ENCODE measurements around the gene DAPP1.

Gene DAPP1

GRCh38 chr4:99807666-99808065 lies 9.0 kb upstream of the DAPP1 start:
- H3K4me1 ChIP-seq (ENCODE audit: control insufficient read depth in 5 of 5, insufficient read depth in 5 of 5, low read length in 5 of 5), result no peaks in the 10 kb centered on the region
- H3K36me3 ChIP-seq (ENCODE audit: control insufficient read depth in 5 of 5, insufficient read depth in 5 of 5, low read length in 5 of 5), result no peaks in the 10 kb centered on the region
- H3K27ac ChIP-seq (ENCODE audit: low read depth, low read length), result no peak overlapping the region
- H3K9ac ChIP-seq (ENCODE audit: low read length in 5 of 5), result no peak overlapping the region
- no peaks in the 10 kb centered on the region for H3K9me3 ChIP-seq (ENCODE audit: control insufficient read depth in 5 of 5, low read length in 5 of 5)
- H3K4me3 ChIP-seq (ENCODE audit: low read depth in 1 of 5, low read length in 5 of 5), result no peak overlapping the region
- H3K27me3 ChIP-seq (ENCODE audit: control insufficient read depth in 5 of 5, insufficient read depth in 4 of 5, low read length in 5 of 5), result peaks cover 0 to 3% (median 0%) of the 10 kb centered on the region in 5 donors

GRCh38 chr4:99808260-99808857 lies 8.3 kb upstream of the DAPP1 start:
- Histone ChIP-seq H3K36me3 (ENCODE audit: control insufficient read depth in 5 of 5, insufficient read depth in 5 of 5, low read length in 5 of 5) (no peaks in the 10 kb centered on the region), H3K27me3 (ENCODE audit: control insufficient read depth in 5 of 5, insufficient read depth in 4 of 5, low read length in 5 of 5) (peaks cover 0 to 3% (median 0%) of the 10 kb centered on the region in 5 donors), H3K9ac (ENCODE audit: low read length in 5 of 5) (no peak overlapping the region), H3K4me1 (ENCODE audit: control insufficient read depth in 5 of 5, insufficient read depth in 5 of 5, low read length in 5 of 5) (no peaks in the 10 kb centered on the region), H3K9me3 (ENCODE audit: control insufficient read depth in 5 of 5, low read length in 5 of 5) (no peaks in the 10 kb centered on the region), H3K4me3 (ENCODE audit: low read depth in 1 of 5, low read length in 5 of 5) (no peak overlapping the region), H3K27ac (ENCODE audit: low read depth, low read length) (no peak overlapping the region)

GRCh38 chr4:99809326-99809725 lies 7.3 kb upstream of the DAPP1 start:
- Histone ChIP-seq H3K27me3 (ENCODE audit: control insufficient read depth in 5 of 5, insufficient read depth in 4 of 5, low read length in 5 of 5) (peaks cover 0 to 3% (median 0%) of the 10 kb centered on the region in 5 donors), H3K27ac (ENCODE audit: low read depth, low read length) (no peak overlapping the region), H3K4me1 (ENCODE audit: control insufficient read depth in 5 of 5, insufficient read depth in 5 of 5, low read length in 5 of 5) (no peaks in the 10 kb centered on the region), H3K9me3 (ENCODE audit: control insufficient read depth in 5 of 5, low read length in 5 of 5) (no peaks in the 10 kb centered on the region), H3K36me3 (ENCODE audit: control insufficient read depth in 5 of 5, insufficient read depth in 5 of 5, low read length in 5 of 5) (no peaks in the 10 kb centered on the region), H3K4me3 (ENCODE audit: low read depth in 1 of 5, low read length in 5 of 5) (no peak overlapping the region), H3K9ac (ENCODE audit: low read length in 5 of 5) (no peak overlapping the region)

GRCh38 chr4:99810536-99810935 lies 6.1 kb upstream of the DAPP1 start:
- Histone ChIP-seq H3K36me3 (ENCODE audit: control insufficient read depth in 5 of 5, insufficient read depth in 5 of 5, low read length in 5 of 5) (no peaks in the 10 kb centered on the region), H3K4me1 (ENCODE audit: control insufficient read depth in 5 of 5, insufficient read depth in 5 of 5, low read length in 5 of 5) (no peaks in the 10 kb centered on the region), H3K27ac (ENCODE audit: low read depth, low read length) (no peak overlapping the region), H3K4me3 (ENCODE audit: low read depth in 1 of 5, low read length in 5 of 5) (no peak overlapping the region), H3K9ac (ENCODE audit: low read length in 5 of 5) (no peak overlapping the region), H3K9me3 (ENCODE audit: control insufficient read depth in 5 of 5, low read length in 5 of 5) (no peaks in the 10 kb centered on the region), H3K27me3 (ENCODE audit: control insufficient read depth in 5 of 5, insufficient read depth in 4 of 5, low read length in 5 of 5) (peaks cover 0 to 3% (median 0%) of the 10 kb centered on the region in 5 donors)

GRCh38 chr4:99811117-99811516 lies 5.5 kb upstream of the DAPP1 start:
- Histone ChIP-seq H3K9me3 (ENCODE audit: control insufficient read depth in 5 of 5, low read length in 5 of 5) (no peaks in the 10 kb centered on the region), H3K27me3 (ENCODE audit: control insufficient read depth in 5 of 5, insufficient read depth in 4 of 5, low read length in 5 of 5) (peaks cover 0 to 3% (median 0%) of the 10 kb centered on the region in 5 donors), H3K36me3 (ENCODE audit: control insufficient read depth in 5 of 5, insufficient read depth in 5 of 5, low read length in 5 of 5) (no peaks in the 10 kb centered on the region), H3K27ac (ENCODE audit: low read depth, low read length) (no peak overlapping the region), H3K4me1 (ENCODE audit: control insufficient read depth in 5 of 5, insufficient read depth in 5 of 5, low read length in 5 of 5) (no peaks in the 10 kb centered on the region), H3K4me3 (ENCODE audit: low read depth in 1 of 5, low read length in 5 of 5) (no peak overlapping the region), H3K9ac (ENCODE audit: low read length in 5 of 5) (no peak overlapping the region)

GRCh38 chr4:99811850-99812249 lies 4.8 kb upstream of the DAPP1 start:
- H3K9ac ChIP-seq (ENCODE audit: low read length in 5 of 5), result no peak overlapping the region
- no peaks in the 10 kb centered on the region for H3K4me1 ChIP-seq (ENCODE audit: control insufficient read depth in 5 of 5, insufficient read depth in 5 of 5, low read length in 5 of 5)
- no peaks in the 10 kb centered on the region for H3K9me3 ChIP-seq (ENCODE audit: control insufficient read depth in 5 of 5, low read length in 5 of 5)
- peaks cover 0 to 4% (median 0%) of the 10 kb centered on the region in 5 donors for H3K27me3 ChIP-seq (ENCODE audit: control insufficient read depth in 5 of 5, insufficient read depth in 4 of 5, low read length in 5 of 5)
- no peak overlapping the region for H3K4me3 ChIP-seq (ENCODE audit: low read depth in 1 of 5, low read length in 5 of 5)
- no peaks in the 10 kb centered on the region for H3K36me3 ChIP-seq (ENCODE audit: control insufficient read depth in 5 of 5, insufficient read depth in 5 of 5, low read length in 5 of 5)
- no peak overlapping the region for H3K27ac ChIP-seq (ENCODE audit: low read depth, low read length)

DNA sequence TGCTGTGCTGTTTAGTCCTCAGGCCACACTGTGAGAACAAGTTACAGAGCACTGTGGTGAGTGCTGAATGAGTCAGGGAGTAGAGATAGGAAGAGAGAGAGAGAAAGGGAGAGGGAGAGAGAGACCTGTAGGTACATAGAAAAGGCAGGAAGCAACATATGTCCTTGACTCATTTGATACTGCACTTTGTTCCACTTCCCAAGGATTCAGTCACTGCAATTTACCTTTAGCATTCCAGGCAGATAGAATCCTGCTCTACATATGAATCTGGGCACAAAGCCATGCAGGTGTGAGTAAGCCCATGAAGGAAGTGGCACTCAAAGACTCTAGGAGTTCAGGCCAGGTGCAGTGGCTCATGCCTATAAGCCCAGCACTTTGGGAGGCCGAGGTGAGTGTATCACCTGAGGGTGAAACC lies 1.0 kb upstream of the DAPP1 start:
- no peak overlapping the region for H3K27ac ChIP-seq (ENCODE audit: low read depth, low read length)
- H3K4me3 ChIP-seq (ENCODE audit: low read depth in 1 of 5, low read length in 5 of 5), result no peak overlapping the region
- no peaks in the 10 kb centered on the region for H3K4me1 ChIP-seq (ENCODE audit: control insufficient read depth in 5 of 5, insufficient read depth in 5 of 5, low read length in 5 of 5)
- no peak overlapping the region for H3K9ac ChIP-seq (ENCODE audit: low read length in 5 of 5)
- H3K36me3 ChIP-seq (ENCODE audit: control insufficient read depth in 5 of 5, insufficient read depth in 5 of 5, low read length in 5 of 5), result no peaks in the 10 kb centered on the region
- peaks cover 0 to 4% (median 0%) of the 10 kb centered on the region in 5 donors for H3K27me3 ChIP-seq (ENCODE audit: control insufficient read depth in 5 of 5, insufficient read depth in 4 of 5, low read length in 5 of 5)
- H3K9me3 ChIP-seq (ENCODE audit: control insufficient read depth in 5 of 5, low read length in 5 of 5), result no peaks in the 10 kb centered on the region

- Histone ChIP-seq H3K36me3 (ENCODE audit: control insufficient read depth in 5 of 5, insufficient read depth in 5 of 5, low read length in 5 of 5) (no peaks in the 10 kb centered on the region), H3K27me3 (ENCODE audit: control insufficient read depth in 5 of 5, insufficient read depth in 4 of 5, low read length in 5 of 5) (peaks cover 0 to 4% (median 0%) of the 10 kb centered on the region in 5 donors), H3K9ac (ENCODE audit: low read length in 5 of 5) (no peak overlapping the region), H3K9me3 (ENCODE audit: control insufficient read depth in 5 of 5, low read length in 5 of 5) (no peaks in the 10 kb centered on the region), H3K4me1 (ENCODE audit: control insufficient read depth in 5 of 5, insufficient read depth in 5 of 5, low read length in 5 of 5) (peaks cover 0 to 3% (median 0%) of the 10 kb centered on the region in 5 donors), H3K27ac (ENCODE audit: low read depth, low read length) (no peak overlapping the region), H3K4me3 (ENCODE audit: low read depth in 1 of 5, low read length in 5 of 5) (peak overlapping the region; percentile 25 to 72 (median 45))
Measured at GRCh38 chr4:99817309-99817890, 773 bp downstream of the DAPP1 start.

GRCh38 chr4:99818661-99819060 lies 2.0 kb downstream of the DAPP1 start:
- no peak overlapping the region for H3K4me3 ChIP-seq (ENCODE audit: low read depth in 1 of 5, low read length in 5 of 5)
- H3K4me1 ChIP-seq (ENCODE audit: control insufficient read depth in 5 of 5, insufficient read depth in 5 of 5, low read length in 5 of 5), result peaks cover 0 to 3% (median 0%) of the 10 kb centered on the region in 5 donors
- H3K27me3 ChIP-seq (ENCODE audit: control insufficient read depth in 5 of 5, insufficient read depth in 4 of 5, low read length in 5 of 5), result peaks cover 0 to 4% (median 0%) of the 10 kb centered on the region in 5 donors
- H3K9ac ChIP-seq (ENCODE audit: low read length in 5 of 5), result no peak overlapping the region
- H3K36me3 ChIP-seq (ENCODE audit: control insufficient read depth in 5 of 5, insufficient read depth in 5 of 5, low read length in 5 of 5), result no peaks in the 10 kb centered on the region
- no peak overlapping the region for H3K27ac ChIP-seq (ENCODE audit: low read depth, low read length)
- H3K9me3 ChIP-seq (ENCODE audit: control insufficient read depth in 5 of 5, low read length in 5 of 5), result no peaks in the 10 kb centered on the region

DNA sequence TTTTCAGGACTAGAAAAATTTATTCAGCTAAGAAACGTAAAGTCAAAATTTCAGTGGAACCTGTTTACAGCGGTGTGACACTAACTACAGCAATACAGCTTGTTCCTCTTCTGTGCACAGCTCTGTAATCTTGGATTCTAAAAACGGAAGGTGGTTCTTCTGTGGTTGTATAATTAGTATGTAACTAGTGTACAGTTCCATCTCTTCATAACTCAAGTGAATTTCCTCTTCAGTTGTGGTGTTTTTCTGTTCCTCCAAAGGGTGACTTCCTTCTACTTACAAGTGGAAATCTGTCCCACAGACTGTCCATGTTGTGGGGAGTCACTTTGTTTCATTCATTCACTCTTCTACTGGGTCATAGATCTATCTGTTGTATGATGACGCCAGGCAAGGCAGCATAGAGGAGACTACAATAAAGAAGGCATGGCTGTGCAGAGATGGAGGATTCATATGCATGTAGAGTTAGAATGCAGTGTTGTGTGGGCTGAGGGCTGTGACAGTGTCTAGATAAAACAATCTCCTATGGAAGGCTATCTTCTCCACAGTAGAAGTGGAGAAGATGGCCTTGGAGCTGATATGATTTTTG lies 5.4 kb downstream of the DAPP1 start:
- no peak overlapping the region for H3K27ac ChIP-seq (ENCODE audit: low read depth, low read length)
- no peak overlapping the region for H3K9ac ChIP-seq (ENCODE audit: low read length in 5 of 5)
- H3K9me3 ChIP-seq (ENCODE audit: control insufficient read depth in 5 of 5, low read length in 5 of 5), result no peaks in the 10 kb centered on the region
- no peaks in the 10 kb centered on the region for H3K36me3 ChIP-seq (ENCODE audit: control insufficient read depth in 5 of 5, insufficient read depth in 5 of 5, low read length in 5 of 5)
- no peak overlapping the region for H3K4me3 ChIP-seq (ENCODE audit: low read depth in 1 of 5, low read length in 5 of 5)
- H3K27me3 ChIP-seq (ENCODE audit: control insufficient read depth in 5 of 5, insufficient read depth in 4 of 5, low read length in 5 of 5), result no peaks in the 10 kb centered on the region
- H3K4me1 ChIP-seq (ENCODE audit: control insufficient read depth in 5 of 5, insufficient read depth in 5 of 5, low read length in 5 of 5), result peaks cover 0 to 3% (median 0%) of the 10 kb centered on the region in 5 donors

Data from subcutaneous abdominal adipose tissue (tissue), 5 donors.